ENCODE data around the gene SLC8B1.

GRCh38 chr12:113273053-113273725, 61.7 kb downstream of the SLC8B1 start:
- TF ChIP-seq CTCF (IDR thresholded peaks at IDR 0.05) (no peak), POLR2A (IDR thresholded peaks at IDR 0.05) (no peak)
